Epithelial cell of esophagus (primary cell): ENCODE measurements around the gene MERTK.
"Not testable (repeated sequence)": the region's sequence is repeated elsewhere in the genome, so short reads cannot be mapped to it uniquely, and the experiment has no call there.

Experiments used
- DNase-seq: peaks from one replicate; pipeline ENCODE4 v3.0.0; 2010; ENCODE audit warnings: low read depth
- H3K4me3 ChIP-seq: 2 replicates; pipeline ENCODE4 v1.5.1; 2011; ENCODE audit warnings: mild to moderate bottlenecking, low read length, control low read depth
- CTCF ChIP-seq: IDR thresholded peaks from 2 replicates; pipeline ENCODE4 v1.5.1; 2011; ENCODE audit warnings: low read depth, mild to moderate bottlenecking, low read length, control low read depth, inconsistent platforms; ENCODE audit not compliant: insufficient read depth; ENCODE audit errors: missing control alignments

The MERTK gene

GRCh38 chr2:111896576-111896975 lies 1.8 kb upstream of the MERTK start:
- no peak overlapping the region for H3K4me3 ChIP-seq
- peak; percentile 91 for DNase-seq
- no peak for TF ChIP-seq CTCF

GRCh38 chr2:111897630-111897923 lies 830 bp upstream of the MERTK start:
- no peak for DNase-seq
- no peak for TF ChIP-seq CTCF
- H3K4me3 ChIP-seq, result peak overlapping the region; percentile 47

GRCh38 chr2:111898703-111899514 lies 502 bp downstream of the MERTK start:
- no peak for DNase-seq
- H3K4me3 ChIP-seq, result peak overlapping the region; percentile 47
- TF ChIP-seq CTCF, result no peak

- peak; percentile 41 for DNase-seq
- TF ChIP-seq CTCF, result peak; percentile 38
- no peak overlapping the region for H3K4me3 ChIP-seq
Observed at GRCh38 chr2:111900859-111901258, 2.5 kb downstream of the MERTK start.

- no peak overlapping the region for H3K4me3 ChIP-seq
- DNase-seq, result no peak
- TF ChIP-seq CTCF, result no peak
Observed at GRCh38 chr2:111903516-111903915, 5.1 kb downstream of the MERTK start.

- H3K4me3 ChIP-seq, result no peak overlapping the region
- DNase-seq, result no peak
- no peak for TF ChIP-seq CTCF
Observed at GRCh38 chr2:111903930-111904439, 5.6 kb downstream of the MERTK start.

GRCh38 chr2:111904726-111905474 lies 6.5 kb downstream of the MERTK start:
- TF ChIP-seq CTCF, result no peak
- H3K4me3 ChIP-seq, result no peak overlapping the region

GRCh38 chr2:111905475-111905869 lies 7.1 kb downstream of the MERTK start:
- not testable (repeated sequence) for H3K4me3 ChIP-seq, DNase-seq

More at GRCh38 chr2:111904726-111905474, 6.5 kb downstream of the MERTK start:
- DNase-seq, result no peak
